Hepatocyte (in vitro differentiated cells): ENCODE results near the gene LRRC8A.

Experiments used
- EZH2 ChIP-seq: fragments of 200-600 bp; sonication (generic); IDR thresholded peaks from 2 replicates; pipeline ENCODE4 v1.6.1; 2016; ENCODE audit warnings: antibody characterized with exemption, mild to moderate bottlenecking, borderline replicate concordance
- EZH2phosphoT487 ChIP-seq: fragments of 200-600 bp; sonication (generic); IDR thresholded peaks from one replicate; pipeline ENCODE4 v1.6.1; 2018; ENCODE audit warnings: antibody characterized with exemption, mild to moderate bottlenecking, low read depth, moderate library complexity; ENCODE audit not compliant: unreplicated experiment, severe bottlenecking
- TF ChIP-seq, protein P1 (sequence below): fragments of 200-600 bp; sonication (generic); IDR thresholded peaks from 2 replicates; pipeline ENCODE4 v1.5.1; 2016; ENCODE audit warnings: antibody characterized with exemption, mild to moderate bottlenecking; ENCODE audit not compliant: poor library complexity

DNA sequence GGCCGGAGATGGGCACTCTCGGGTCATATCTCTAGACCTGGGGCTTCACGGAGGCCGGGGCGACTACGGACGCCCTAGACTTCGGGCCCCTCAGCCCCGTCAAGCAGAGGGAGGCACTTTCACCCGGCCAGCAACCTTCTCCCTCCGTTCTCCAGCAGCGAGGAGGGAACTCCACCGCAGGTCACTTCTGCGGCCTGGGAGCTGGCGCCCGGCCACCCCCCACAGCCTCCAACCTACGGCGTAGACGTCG lies 65.3 kb downstream of the LRRC8A start:
- TF ChIP-seq EZH2 (no peak), EZH2phosphoT487 (no peak)
- TF ChIP-seq, protein P1, sequence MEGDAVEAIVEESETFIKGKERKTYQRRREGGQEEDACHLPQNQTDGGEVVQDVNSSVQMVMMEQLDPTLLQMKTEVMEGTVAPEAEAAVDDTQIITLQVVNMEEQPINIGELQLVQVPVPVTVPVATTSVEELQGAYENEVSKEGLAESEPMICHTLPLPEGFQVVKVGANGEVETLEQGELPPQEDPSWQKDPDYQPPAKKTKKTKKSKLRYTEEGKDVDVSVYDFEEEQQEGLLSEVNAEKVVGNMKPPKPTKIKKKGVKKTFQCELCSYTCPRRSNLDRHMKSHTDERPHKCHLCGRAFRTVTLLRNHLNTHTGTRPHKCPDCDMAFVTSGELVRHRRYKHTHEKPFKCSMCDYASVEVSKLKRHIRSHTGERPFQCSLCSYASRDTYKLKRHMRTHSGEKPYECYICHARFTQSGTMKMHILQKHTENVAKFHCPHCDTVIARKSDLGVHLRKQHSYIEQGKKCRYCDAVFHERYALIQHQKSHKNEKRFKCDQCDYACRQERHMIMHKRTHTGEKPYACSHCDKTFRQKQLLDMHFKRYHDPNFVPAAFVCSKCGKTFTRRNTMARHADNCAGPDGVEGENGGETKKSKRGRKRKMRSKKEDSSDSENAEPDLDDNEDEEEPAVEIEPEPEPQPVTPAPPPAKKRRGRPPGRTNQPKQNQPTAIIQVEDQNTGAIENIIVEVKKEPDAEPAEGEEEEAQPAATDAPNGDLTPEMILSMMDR: no peak
